22Rv1 (cell line): Measurements from ENCODE around the gene CD48.

Experiments used
- ZFX ChIP-seq: fragments of 450-650 bp; IDR thresholded peaks from 2 replicates; pipeline ENCODE4 v1.6.1; 2017; ENCODE audit warnings: antibody characterized with exemption, borderline replicate concordance
- TF ChIP-seq, protein P1 (sequence below): fragments of 450-650 bp; IDR thresholded peaks from 2 replicates; pipeline ENCODE4 v1.5.1; 2017; ENCODE audit warnings: mild to moderate bottlenecking

DNA sequence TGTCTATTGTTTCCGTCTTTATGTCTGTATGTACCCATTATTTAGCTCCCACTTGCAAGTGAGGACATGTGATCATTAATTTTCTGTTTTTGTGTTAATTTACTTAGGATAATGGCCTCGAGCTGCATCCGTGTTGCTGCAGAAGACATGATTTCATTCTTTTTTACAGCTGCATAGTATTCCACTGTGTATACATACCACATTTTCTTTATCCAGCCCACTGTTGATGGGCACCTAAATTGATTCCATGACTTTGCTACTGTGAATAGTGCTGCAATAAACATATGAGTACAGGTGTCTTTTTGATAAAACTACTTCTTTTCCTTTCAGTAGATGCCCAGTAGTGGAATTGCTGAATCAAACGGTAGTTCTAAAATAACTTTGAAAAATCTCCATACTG, 52.1 kb downstream of the CD48 start:
- TF ChIP-seq, protein P1, sequence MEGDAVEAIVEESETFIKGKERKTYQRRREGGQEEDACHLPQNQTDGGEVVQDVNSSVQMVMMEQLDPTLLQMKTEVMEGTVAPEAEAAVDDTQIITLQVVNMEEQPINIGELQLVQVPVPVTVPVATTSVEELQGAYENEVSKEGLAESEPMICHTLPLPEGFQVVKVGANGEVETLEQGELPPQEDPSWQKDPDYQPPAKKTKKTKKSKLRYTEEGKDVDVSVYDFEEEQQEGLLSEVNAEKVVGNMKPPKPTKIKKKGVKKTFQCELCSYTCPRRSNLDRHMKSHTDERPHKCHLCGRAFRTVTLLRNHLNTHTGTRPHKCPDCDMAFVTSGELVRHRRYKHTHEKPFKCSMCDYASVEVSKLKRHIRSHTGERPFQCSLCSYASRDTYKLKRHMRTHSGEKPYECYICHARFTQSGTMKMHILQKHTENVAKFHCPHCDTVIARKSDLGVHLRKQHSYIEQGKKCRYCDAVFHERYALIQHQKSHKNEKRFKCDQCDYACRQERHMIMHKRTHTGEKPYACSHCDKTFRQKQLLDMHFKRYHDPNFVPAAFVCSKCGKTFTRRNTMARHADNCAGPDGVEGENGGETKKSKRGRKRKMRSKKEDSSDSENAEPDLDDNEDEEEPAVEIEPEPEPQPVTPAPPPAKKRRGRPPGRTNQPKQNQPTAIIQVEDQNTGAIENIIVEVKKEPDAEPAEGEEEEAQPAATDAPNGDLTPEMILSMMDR = no peak
- TF ChIP-seq ZFX = no peak
